ENCODE data around the gene SND1.

DNA sequence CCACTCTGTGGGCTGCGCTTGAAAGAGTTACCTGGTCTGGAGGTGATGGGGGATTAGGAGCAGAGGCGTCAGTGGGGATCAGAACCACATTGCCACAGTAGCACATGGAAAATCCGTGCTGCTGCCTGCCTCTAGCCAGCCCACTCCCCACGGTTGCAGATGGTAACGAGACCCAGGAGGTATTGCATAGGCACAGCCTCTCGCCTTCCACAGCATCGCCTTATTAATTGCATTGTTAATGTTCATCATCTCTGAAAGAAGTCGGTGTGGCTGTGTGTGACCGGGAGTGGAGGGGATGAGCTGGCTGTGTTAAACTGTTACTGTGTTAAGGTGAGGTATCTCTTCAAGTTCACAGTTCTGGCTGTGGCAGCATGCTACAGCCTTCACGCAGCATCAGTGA is 414.4 kb downstream of the SND1 start:
- TF ChIP-seq, protein P1, sequence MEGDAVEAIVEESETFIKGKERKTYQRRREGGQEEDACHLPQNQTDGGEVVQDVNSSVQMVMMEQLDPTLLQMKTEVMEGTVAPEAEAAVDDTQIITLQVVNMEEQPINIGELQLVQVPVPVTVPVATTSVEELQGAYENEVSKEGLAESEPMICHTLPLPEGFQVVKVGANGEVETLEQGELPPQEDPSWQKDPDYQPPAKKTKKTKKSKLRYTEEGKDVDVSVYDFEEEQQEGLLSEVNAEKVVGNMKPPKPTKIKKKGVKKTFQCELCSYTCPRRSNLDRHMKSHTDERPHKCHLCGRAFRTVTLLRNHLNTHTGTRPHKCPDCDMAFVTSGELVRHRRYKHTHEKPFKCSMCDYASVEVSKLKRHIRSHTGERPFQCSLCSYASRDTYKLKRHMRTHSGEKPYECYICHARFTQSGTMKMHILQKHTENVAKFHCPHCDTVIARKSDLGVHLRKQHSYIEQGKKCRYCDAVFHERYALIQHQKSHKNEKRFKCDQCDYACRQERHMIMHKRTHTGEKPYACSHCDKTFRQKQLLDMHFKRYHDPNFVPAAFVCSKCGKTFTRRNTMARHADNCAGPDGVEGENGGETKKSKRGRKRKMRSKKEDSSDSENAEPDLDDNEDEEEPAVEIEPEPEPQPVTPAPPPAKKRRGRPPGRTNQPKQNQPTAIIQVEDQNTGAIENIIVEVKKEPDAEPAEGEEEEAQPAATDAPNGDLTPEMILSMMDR (IDR thresholded peaks at IDR 0.05): no peak
- no peak for TF ChIP-seq POLR2A (IDR thresholded peaks at IDR 0.05)
